Gastroesophageal sphincter (tissue), 4 donors: ENCODE data around the gene CNNM2. TPM values are rescaled to one million over a fixed set of nuclear protein-coding genes. Genes with fewer than 3 reads are reported as not detected.

ENCODE experiments used
- ATAC-seq: fragments of 150-250 bp; one replicate; pipeline ENCODE4 v1.9.1; 2016; ENCODE audit warnings: mild to moderate bottlenecking, moderate library complexity
- H3K27ac ChIP-seq, 4 donors: fragments of 200-600 bp; sonication (generic) in 3 of 4; 1 replicate in 3 of 4; 2 replicates in 1 of 4; pipeline ENCODE4 v1.5.1; 2016 to 2019
- H3K27me3 ChIP-seq: fragments of 200-600 bp; sonication (generic); one replicate; pipeline ENCODE4 v1.5.1; 2019
- H3K36me3 ChIP-seq, 2 donors: fragments of 200-600 bp; sonication (generic); one replicate each; pipeline ENCODE4 v1.5.1; 2019; ENCODE audit warnings: control low read depth in 1 of 2
- H3K4me1 ChIP-seq, 3 donors: fragments of 200-600 bp; sonication (generic); 1 replicate in 2 of 3; 2 replicates in 1 of 3; pipeline ENCODE4 v1.5.1; 2016 to 2019; ENCODE audit warnings: control low read depth in 2 of 3
- H3K4me3 ChIP-seq, 2 donors: fragments of 200-600 bp; sonication (generic); one replicate each; pipeline ENCODE4 v1.5.1; 2019; ENCODE audit warnings: mild to moderate bottlenecking in 1 of 2, moderate library complexity in 1 of 2
- H3K9me3 ChIP-seq, 3 donors: fragments of 200-600 bp; sonication (generic); one replicate each; pipeline ENCODE4 v1.5.1; 2017 to 2019; ENCODE audit warnings: control low read depth in 2 of 3
- EP300 ChIP-seq: sonication (generic); formaldehyde crosslinking; IDR thresholded peaks from one replicate; pipeline ENCODE4 v1.6.1; 2017; ENCODE audit warnings: antibody characterized with exemption, mild to moderate bottlenecking
- POLR2A ChIP-seq, 2 donors: fragments of 450-650 bp; IDR thresholded peaks; one replicate each; pipeline ENCODE4 v1.6.1; 2017; ENCODE audit warnings: antibody characterized with exemption in 2 of 2, mild to moderate bottlenecking in 2 of 2, moderate library complexity in 1 of 2
- POLR2AphosphoS5 ChIP-seq: sonication (generic); formaldehyde crosslinking; IDR thresholded peaks from one replicate; pipeline ENCODE4 v1.6.1; 2017; ENCODE audit warnings: antibody characterized with exemption
- WGBS, 2 donors: methylation state at CpG; one replicate each; pipeline ENCODE4 v1.1.5; 2018; ENCODE audit warnings: low coverage in 1 of 2; 5-methylcytosine and 5-hydroxymethylcytosine counted together
- total RNA-seq, 4 donors: library from RNA; depleted of rRNA; stranded (reverse); fragments of >200 nt; gene quantifications; one replicate each; pipeline ENCODE4 v1.1.0, GENCODE V29; 2016
- TF ChIP-seq, protein P1 (sequence below), 4 experiments: fragments of 200-600 bp in 2 of 4; fragments of 450-650 bp in 2 of 4; sonication (generic) in 1 of 4; IDR thresholded peaks; one replicate each; pipeline ENCODE4 v1.5.1; 2017 to 2019; ENCODE audit warnings: antibody characterized with exemption in 4 of 4, mild to moderate bottlenecking in 2 of 4, moderate library complexity in 2 of 4

CNNM2 gene
- total RNA-seq, 4 donors from 2014 or later = 3.8 to 10.7 (median 7.5) TPM

DNA sequence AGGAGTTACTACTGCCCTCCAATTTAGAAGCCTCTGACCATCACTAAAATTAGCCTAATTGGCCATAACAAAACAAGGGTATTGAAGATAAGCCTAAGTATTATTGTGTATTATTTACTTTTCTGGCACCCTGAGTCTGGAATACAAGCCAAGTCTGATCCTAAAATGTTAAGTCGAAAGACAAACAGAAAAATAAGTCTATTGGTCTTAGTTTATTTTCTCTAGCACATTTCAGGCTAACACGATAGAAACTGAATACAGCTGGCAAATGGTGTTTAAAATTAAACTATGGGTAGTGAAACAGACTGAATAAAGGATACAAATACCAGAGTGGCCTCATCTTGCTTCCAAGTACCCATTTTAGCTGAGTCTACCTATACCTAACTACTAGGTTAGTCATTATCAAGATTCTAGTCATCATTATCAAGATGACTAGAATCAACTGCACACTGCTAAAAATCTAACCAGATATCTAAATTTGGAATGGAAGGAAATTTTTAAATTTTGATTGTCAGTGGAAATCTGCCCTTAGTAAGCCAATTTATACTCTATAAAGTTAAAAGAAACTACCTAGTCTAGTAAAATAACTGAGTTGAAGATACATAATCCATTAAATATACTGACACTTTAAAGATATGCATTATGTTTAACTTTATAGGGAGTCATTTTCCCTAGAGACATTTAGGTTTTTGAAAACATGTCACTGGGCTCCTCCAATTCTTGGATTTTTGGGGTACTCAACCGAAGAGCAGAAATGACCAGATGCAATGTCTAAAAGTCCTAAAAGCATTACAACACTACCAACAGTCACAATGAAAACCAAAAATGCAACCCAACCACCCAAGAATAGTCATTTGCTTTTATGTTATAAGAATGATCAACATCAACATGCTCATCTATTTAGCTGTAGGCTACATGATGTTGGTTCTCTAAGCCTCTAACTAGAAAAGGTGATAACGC lies 194.1 kb downstream of the CNNM2 start:
- Histone ChIP-seq H3K9me3 (no peaks in the 10 kb centered on the region), H3K36me3 (no peaks in the 10 kb centered on the region), H3K27ac (peak overlapping the region; percentile 70 to 86 (median 78)), H3K4me3 (no peak overlapping the region), H3K4me1 (peaks cover 18 to 71% (median 36%) of the 10 kb centered on the region in 3 donors), H3K27me3 (no peaks in the 10 kb centered on the region)
- TF ChIP-seq POLR2AphosphoS5 = no peak
- TF ChIP-seq EP300 = no peak
- TF ChIP-seq, protein P1, sequence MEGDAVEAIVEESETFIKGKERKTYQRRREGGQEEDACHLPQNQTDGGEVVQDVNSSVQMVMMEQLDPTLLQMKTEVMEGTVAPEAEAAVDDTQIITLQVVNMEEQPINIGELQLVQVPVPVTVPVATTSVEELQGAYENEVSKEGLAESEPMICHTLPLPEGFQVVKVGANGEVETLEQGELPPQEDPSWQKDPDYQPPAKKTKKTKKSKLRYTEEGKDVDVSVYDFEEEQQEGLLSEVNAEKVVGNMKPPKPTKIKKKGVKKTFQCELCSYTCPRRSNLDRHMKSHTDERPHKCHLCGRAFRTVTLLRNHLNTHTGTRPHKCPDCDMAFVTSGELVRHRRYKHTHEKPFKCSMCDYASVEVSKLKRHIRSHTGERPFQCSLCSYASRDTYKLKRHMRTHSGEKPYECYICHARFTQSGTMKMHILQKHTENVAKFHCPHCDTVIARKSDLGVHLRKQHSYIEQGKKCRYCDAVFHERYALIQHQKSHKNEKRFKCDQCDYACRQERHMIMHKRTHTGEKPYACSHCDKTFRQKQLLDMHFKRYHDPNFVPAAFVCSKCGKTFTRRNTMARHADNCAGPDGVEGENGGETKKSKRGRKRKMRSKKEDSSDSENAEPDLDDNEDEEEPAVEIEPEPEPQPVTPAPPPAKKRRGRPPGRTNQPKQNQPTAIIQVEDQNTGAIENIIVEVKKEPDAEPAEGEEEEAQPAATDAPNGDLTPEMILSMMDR (IDR thresholded peaks at IDR 0.05) = no peak
- TF ChIP-seq POLR2A (IDR thresholded peaks at IDR 0.05) = no peak
- no peak for ATAC-seq
- 68 to 80% methylated on average over 2 to 4 of the region's 4 CpGs for WGBS, 2 donors

DNA sequence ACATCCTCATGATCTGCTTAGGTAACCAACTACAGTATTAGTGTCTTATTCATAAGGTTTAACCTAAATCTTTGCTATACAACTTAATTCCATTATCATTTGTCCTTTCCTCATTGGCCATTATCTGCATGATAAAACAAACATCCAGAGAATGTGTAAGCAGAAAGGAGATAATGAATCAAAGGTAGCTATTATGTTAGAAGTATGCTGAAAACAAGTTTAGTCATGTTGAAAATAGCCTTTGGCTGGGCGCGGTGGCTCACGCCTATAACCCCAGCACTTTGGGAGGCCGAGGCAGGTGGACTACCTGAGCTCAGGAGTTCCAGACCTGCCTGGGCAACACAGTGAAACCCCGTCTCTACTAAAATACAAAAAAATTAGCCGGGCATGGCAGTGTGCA lies 196.8 kb downstream of the CNNM2 start:
- Histone ChIP-seq H3K27me3 (no peaks in the 10 kb centered on the region), H3K27ac (no peak overlapping the region), H3K9me3 (no peaks in the 10 kb centered on the region), H3K4me3 (no peak overlapping the region), H3K4me1 (peaks cover 21 to 56% (median 29%) of the 10 kb centered on the region in 3 donors), H3K36me3 (no peaks in the 10 kb centered on the region)
- ATAC-seq = no peak
- TF ChIP-seq EP300 = no peak
- TF ChIP-seq, protein P1 (IDR thresholded peaks at IDR 0.05) = no peak
- no peak for TF ChIP-seq POLR2AphosphoS5
- no peak for TF ChIP-seq POLR2A (IDR thresholded peaks at IDR 0.05)
- WGBS, 2 donors = 91 to 100% methylated on average over 3 to 6 of the region's 6 CpGs

DNA sequence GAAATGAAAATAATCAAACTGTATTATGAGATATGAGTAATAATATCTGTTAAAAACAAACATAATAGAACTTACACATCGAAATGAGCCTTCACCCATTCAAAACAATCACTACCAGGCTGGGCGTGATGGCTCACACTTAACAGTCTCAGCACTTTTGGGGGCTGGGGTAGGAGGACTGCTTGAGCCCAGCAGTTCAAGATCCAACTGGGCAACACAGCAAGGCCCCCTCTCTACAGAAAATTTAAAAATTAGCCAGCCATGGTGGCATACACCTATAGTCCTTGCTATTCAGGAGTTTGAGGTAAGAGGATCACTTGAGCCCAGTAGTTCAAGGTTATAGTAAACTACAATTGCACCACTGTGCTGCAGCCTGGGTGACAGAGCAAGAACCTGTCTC lies 199.2 kb downstream of the CNNM2 start:
- Histone ChIP-seq H3K4me3 (no peak overlapping the region), H3K27ac (no peak overlapping the region), H3K36me3 (no peaks in the 10 kb centered on the region), H3K9me3 (no peaks in the 10 kb centered on the region), H3K27me3 (no peaks in the 10 kb centered on the region), H3K4me1 (peaks cover 14 to 56% (median 15%) of the 10 kb centered on the region in 3 donors)
- ATAC-seq = no peak
- 60 to 100% methylated on average over 2 of the region's 2 CpGs for WGBS, 2 donors
- TF ChIP-seq EP300 = no peak
- TF ChIP-seq, protein P1 (IDR thresholded peaks at IDR 0.05) = no peak
- no peak for TF ChIP-seq POLR2AphosphoS5
- TF ChIP-seq POLR2A (IDR thresholded peaks at IDR 0.05) = no peak

DNA sequence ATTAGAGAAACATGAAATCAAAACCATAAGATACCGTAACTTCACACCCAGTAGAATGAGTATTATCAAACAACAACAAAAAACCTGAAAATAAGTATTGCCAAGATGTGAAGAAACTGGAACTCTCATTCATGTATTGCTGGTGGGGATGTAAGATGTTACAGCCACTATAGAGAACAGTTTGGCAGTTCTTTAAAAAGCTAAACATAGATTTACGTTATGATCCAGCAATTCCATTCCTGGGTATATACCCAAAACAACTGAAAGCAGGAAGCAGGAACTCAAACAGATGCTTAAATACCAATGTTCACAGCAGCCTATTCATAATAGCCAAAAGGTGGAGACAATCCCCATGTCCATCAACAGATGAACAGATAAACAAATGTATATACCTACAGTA lies 202.5 kb downstream of the CNNM2 start:
- peak overlapping the region in 3 of 4 donors; percentile 12 to 24 (median 14) for H3K27ac ChIP-seq
- TF ChIP-seq, protein P1 (IDR thresholded peaks at IDR 0.05) = no peak
- no peak for TF ChIP-seq POLR2AphosphoS5
- no peak for TF ChIP-seq POLR2A (IDR thresholded peaks at IDR 0.05)
- no peak for TF ChIP-seq EP300
- no peak for ATAC-seq
- H3K9me3 ChIP-seq = no peaks in the 10 kb centered on the region
- H3K4me3 ChIP-seq = no peak overlapping the region
- H3K36me3 ChIP-seq = no peaks in the 10 kb centered on the region
- peaks cover 12 to 70% (median 19%) of the 10 kb centered on the region in 3 donors for H3K4me1 ChIP-seq
- WGBS, 2 donors = 65 to 73% methylated on average over 2 of the region's 2 CpGs
- H3K27me3 ChIP-seq = no peaks in the 10 kb centered on the region
